ENCODE data around the gene SPDYE6. TPM values are rescaled to one million over a fixed set of nuclear protein-coding genes. Genes with fewer than 3 reads are reported as not detected.

The SPDYE6 gene
- total and polyA plus RNA-seq, 10 of the 15 experiments (the other 5 are each of a cell fraction or from before 2014, with no cell fraction given) = 0.05 to 2.3 (median 1.00) TPM; not detected in 6

- TF ChIP-seq ETV6 (conservative IDR thresholded peaks at IDR 0.05 in 1 of 2, IDR thresholded peaks at IDR 0.05 in 1 of 2; ENCODE audit: borderline replicate concordance in 1 of 2, low read depth in 1 of 2) = 0 out of 4 replicates have a peak, but pooled peaks of 1 of the 2 experiments have one; percentile 20
- peak; percentile 69 to 92; a peak in 3 of 4 replicates for TF ChIP-seq EP300 (IDR thresholded peaks at IDR 0.05; ENCODE audit: borderline replicate concordance in 1 of 2, control insufficient read depth in 1 of 2, low read depth in 2 of 2, low read length in 2 of 2)
- no peak for TF ChIP-seq HSF1 (IDR thresholded peaks at IDR 0.05; ENCODE audit: low read depth, low read length)
- TF ChIP-seq RFX5 (IDR thresholded peaks at IDR 0.05; ENCODE audit: low read depth, low read length) = no peak
- no peak for TF ChIP-seq MYB (IDR thresholded peaks at IDR 0.05; ENCODE audit: borderline replicate concordance, low read depth, low read length)
- no peak for TF ChIP-seq NRF1 (conservative IDR thresholded peaks at IDR 0.05; ENCODE audit: low read depth, low read length)
- TF ChIP-seq EZH2 (IDR thresholded peaks at IDR 0.05; ENCODE audit: borderline replicate concordance, control insufficient read depth, low read depth, low read length) = no peak
- TF ChIP-seq, protein P1, sequence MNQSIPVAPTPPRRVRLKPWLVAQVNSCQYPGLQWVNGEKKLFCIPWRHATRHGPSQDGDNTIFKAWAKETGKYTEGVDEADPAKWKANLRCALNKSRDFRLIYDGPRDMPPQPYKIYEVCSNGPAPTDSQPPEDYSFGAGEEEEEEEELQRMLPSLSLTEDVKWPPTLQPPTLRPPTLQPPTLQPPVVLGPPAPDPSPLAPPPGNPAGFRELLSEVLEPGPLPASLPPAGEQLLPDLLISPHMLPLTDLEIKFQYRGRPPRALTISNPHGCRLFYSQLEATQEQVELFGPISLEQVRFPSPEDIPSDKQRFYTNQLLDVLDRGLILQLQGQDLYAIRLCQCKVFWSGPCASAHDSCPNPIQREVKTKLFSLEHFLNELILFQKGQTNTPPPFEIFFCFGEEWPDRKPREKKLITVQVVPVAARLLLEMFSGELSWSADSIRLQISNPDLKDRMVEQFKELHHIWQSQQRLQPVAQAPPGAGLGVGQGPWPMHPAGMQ (IDR thresholded peaks at IDR 0.05; ENCODE audit: borderline replicate concordance) = no peak
- TF ChIP-seq ASH2L (IDR thresholded peaks at IDR 0.05; ENCODE audit: borderline replicate concordance, low read depth) = no peak
- TF ChIP-seq HDAC2 (IDR thresholded peaks at IDR 0.05) = no peak
- TF ChIP-seq E2F8 (IDR thresholded peaks at IDR 0.05; ENCODE audit: low read depth, partially characterized antibody) = peak; percentile 48
- no peak for TF ChIP-seq ZNF274 (IDR thresholded peaks at IDR 0.05; ENCODE audit: insufficient read depth, insufficient read length)
- no peak for TF ChIP-seq ELK1 (IDR thresholded peaks at IDR 0.05; ENCODE audit: low read depth, low read length)
- TF ChIP-seq CEBPB (IDR thresholded peaks at IDR 0.05; ENCODE audit: borderline replicate concordance in 1 of 2, low read depth in 2 of 2, low read length in 2 of 2) = no peak
- no peak for TF ChIP-seq KAT2A (conservative IDR thresholded peaks at IDR 0.05; ENCODE audit: control insufficient read depth, low read depth, low read length)
- peak; percentile 81 for TF ChIP-seq ZNF384 (IDR thresholded peaks at IDR 0.05; ENCODE audit: borderline replicate concordance, low read depth, low read length)
- no peak for TF ChIP-seq TAF1 (IDR thresholded peaks at IDR 0.05; ENCODE audit: borderline replicate concordance, low read depth, low read length)
- TF ChIP-seq SMAD1 (IDR thresholded peaks at IDR 0.05; ENCODE audit: low read depth, partially characterized antibody) = peak; percentile 23
- no peak for TF ChIP-seq RCOR1 (conservative IDR thresholded peaks at IDR 0.05; ENCODE audit: low read depth, low read length)
Observed at GRCh38 chr7:102305414-102306268, 50.6 kb downstream of the SPDYE6 start (continued).

Data from GM12878 (cell line).